Activated CD8-positive, alpha-beta memory T cell treated with anti-CD3 and anti-CD28 coated beads, Interleukin-2, amount 50 U/mL, for 4 hours (primary cell): ENCODE data around the gene SPATA13.

Experiments
- DNase-seq: peaks from one replicate; pipeline ENCODE4 v3.0.0-alpha.2; 2020

SPATA13 gene

DNA sequence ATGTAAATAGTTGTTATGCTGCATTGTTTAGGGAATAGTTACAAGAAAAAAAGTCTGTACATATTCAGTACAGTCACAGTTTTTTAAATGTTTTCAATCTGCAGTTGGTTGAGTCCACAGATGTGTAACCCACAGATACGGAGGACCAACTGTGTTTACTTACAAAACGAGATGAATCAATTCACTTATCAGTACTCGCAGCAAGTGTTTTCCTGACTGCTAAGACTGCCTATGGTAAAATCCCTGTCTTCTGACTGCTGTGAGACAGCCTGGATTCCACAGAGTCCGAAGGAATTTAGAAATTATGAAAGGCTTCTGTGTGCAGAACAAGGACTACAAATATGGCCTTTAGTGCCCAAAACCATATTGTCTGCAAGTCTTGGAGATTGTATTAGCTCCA is 103.1 kb downstream of the SPATA13 start:
- DNase-seq = no peak

DNA sequence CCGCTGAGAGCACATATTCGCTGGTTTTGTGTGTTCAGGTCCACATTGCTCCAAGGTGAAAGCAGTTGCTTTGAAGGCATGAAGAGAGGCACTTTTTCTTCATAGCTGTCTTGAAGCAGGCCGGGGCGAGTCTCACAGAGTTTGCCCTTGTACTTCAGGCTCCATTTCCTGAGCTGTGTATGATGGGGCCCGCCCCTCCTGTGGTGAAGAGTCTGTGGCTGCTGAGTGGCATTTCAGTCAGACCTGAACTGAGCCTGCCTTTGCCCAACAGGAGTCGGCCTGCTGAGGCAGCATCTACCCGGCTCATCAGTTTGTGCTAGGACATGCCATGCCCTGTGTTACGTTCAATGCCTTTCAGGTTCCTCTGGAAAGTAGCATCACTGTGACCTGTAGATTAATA is 104.5 kb downstream of the SPATA13 start:
- DNase-seq = peak; percentile 78

DNA sequence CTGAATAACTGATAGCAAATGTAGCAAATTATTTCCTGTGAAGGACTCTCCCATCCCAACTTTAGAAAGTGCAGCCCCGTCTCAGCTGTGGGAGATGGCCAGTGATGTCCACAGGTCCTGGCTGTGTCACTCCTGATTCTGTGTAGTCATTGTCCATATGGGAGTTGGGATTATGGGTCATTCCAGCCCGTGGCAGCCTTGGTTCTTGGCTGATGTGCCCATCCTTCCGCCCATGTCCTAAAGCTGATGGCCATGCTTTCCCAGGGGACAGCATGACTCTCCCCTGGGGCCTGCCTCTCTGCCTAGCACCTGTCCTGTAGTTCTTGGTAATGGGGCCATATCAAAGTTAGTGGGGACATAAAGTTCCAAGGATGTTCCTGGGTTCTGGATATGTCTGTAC is 104.9 kb downstream of the SPATA13 start:
- no peak for DNase-seq

DNA sequence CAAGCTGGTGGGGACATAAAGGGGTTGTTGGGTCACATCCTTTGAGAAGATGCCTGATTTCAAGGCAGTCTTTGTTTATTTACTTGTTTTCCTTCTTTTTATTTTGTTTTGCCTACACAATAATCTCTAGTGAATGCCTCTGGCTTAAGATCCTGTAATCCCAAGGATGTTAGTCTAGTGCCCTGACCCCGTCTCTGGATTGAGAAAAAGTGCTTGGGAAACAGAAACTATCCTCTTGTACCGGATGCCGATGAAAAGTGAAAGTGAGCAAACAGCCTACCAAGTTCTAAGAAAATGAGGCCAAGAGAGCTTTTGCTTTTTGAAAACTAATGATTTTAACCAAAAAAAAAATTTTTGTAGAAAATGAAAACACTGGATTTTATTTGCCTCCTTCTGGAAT is 106.8 kb downstream of the SPATA13 start:
- no peak for DNase-seq

DNA sequence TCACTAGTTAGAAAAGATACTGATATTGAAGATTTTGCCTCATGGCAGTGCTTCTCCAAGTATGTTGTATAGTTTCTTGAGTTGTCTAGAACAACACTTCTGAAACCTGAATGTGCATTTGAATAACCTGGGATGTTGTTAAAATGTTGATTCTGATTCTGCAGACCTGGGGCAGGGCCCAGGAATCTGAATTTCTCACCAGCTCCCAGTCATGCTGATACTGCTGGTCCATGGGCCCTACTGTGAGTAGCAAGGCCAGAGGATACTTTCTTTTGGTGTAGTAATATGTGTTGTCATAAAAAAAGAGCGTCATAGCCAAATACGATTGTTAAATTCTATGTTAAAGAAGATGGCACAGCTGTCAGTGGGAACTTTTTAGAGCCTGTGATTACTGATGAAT is 107.3 kb downstream of the SPATA13 start:
- DNase-seq = no peak

DNA sequence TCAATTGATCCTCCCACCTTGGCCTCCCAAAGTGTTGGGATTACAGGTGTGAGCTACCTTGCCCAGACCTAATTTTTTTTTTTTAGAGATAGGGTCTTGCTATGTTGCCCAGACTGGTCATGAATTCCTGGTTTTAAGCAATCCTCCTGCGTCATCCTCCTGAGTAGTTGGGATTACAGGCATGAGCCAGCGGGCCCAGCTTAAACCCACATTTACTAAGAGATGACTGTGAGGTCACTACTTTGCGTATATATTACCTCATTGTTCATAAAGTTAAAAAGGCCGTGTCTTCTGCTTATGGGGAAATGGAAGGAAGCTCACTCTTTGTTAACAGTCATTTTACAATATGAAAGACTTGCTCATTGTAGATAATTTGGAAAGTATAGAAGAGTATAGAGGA is 109.3 kb downstream of the SPATA13 start:
- DNase-seq = no peak

DNA sequence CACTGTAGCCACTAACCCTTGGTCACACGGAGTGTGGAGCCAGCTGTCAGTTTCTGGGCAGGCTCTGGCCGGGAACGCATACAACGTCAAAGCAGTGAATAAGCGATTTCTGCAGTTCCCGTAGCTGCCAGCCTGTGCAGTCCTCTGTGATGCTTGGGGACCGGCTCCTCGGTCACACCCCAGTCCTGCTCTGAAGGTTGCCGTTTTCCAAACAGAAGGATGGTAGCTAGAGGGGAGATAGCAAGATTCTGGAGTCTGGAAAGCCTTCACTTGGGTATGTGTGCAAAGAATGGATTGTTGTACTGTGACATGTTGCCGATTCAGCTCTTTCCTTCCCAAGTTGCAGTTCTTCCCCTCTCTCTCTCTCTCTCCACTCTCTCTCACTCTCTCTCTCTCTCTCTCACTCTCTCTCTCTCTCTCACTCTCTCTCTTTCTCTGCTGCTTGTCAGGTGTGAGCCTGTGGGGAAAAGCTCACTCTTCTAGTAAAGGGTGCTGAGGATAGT is 110.2 kb downstream of the SPATA13 start:
- peak; percentile 56 for DNase-seq

DNA sequence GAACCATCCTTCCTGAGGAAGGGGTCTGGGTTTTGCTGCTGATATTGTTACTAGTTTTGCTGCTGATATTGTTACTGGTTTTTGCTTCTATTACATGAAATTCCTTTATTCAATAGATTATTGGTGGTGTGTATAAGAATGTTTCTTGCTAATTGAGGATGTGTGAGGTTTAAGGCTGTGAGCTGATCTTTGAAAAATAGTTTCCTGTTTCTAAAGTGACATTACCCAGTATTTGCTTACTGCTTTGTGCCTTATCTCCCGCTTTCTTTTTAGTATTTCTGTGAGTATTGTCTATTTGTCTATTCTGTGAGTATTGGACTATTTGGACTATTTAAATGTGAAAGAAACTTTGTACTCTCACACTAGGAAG is 110.7 kb downstream of the SPATA13 start:
- no peak for DNase-seq

DNA sequence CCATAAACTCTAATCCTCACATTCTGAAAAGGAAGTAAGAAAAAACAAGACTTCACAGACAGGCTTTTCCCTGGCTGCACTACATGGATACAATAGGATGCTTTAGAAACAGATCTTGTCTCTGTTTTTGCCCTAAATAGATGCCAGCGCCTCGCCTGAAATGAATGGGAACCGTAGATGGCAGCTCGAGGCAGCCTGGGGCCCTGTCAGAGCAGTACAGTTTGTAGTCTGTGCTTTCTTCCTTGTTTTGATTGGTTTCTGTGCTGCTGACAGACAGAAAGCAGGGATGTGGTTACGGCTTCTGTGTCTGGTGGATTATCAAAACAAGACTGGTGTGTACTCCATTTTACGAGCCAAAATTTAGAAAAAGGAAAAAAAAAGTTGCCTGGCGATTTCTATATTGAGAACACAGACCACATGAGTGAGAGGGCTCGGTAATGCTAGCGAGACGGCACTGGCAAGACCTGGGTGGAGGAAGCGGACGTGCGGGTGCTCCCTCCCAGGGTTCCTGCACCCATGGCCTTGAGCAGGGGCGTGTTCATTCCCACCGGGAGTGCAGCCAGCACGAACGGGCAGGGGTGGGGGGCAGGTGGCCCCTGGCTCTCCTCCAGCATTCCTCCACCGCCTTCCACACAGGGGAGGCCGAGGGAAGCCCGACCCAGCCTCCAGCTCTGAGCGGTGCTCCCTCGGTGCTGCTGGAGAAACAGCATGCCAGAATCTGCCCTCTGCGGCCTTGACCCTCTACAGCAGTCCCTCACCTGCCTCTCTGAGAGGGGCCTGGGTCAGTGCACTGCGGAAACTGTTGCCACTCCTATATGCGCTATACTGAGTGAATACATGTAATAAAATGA is 111.3 kb downstream of the SPATA13 start:
- peak; percentile 49 for DNase-seq

DNA sequence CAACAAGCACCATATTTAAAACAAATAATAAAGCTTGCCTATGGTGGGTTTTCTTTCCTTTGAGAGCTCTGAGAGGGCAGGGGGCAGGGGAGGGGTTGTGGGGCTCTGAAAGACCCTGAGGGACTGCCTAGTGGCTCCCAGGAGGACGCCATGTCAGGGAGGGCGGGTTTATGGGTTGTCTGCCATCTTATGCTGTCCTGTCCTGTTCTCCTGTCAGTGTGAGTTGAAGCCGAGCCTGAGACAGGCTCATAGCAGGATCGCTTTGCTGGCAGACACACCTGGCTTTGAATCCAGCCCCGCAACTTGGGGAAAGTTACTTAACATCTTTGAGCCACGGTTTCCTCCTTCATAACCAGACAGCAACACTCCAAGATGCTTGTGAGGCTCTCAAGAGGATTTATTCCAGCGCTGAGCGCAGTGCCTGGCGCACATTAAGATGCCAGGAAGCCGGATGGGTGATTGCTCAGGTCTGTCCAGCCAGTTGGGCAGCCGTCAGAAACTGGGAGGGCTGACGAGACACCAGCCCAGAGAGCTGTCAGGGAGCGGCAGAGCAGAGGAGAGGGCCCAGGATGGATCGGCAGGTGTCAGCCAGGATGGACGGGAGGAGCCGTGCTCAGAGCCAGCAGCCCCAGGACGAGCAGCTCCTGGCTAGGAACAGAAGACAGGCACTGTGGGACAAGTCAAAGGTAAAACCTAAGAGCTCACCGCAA is 112.1 kb downstream of the SPATA13 start:
- DNase-seq = no peak

DNA sequence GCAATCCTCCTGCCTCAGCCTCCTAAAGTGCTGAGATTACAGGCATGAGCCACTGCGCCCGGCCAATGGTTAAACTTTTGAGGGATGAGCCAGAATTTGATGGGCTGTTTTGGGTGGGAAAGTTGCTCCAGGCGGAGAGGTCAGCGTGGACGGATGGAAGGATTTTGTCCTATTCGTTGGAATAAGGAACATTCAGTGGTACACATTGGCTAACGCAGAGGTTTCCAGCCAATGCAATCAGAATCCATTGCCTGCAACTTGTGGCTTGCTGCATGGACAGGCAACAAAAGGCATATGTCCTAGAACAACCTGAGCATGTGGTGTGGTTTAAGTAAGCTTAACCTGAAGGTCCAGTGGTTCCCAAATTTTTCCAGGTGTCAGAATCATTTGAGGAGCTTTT is 113.4 kb downstream of the SPATA13 start:
- no peak for DNase-seq

DNA sequence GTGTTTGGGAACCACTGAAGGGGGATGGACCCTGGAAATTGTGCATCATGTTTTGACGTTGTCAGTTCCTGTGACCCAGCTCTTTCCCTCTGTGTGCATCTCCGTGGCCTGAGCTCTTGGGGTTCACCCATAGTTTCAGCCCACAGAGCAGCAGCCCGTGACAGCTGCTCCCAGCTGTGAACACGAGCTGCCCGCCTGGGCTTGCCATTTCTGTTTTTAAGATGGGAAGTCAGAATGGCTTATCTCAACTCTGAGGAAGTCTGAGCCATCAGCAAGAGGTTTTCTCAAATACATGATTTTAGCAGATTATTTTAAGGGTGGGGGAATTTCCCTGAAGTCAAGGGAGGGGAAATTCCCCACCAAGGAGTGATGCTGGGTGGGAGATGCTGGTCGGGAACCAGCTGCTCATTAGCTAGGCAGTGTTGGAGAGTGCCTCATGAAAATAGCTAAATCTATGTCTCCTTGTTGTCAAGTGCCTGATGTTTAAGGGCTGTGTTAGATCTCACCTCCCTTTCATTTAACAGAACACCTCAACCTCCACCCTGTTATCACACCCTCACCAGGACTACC is 114.0 kb downstream of the SPATA13 start:
- DNase-seq = peak; percentile 70

DNA sequence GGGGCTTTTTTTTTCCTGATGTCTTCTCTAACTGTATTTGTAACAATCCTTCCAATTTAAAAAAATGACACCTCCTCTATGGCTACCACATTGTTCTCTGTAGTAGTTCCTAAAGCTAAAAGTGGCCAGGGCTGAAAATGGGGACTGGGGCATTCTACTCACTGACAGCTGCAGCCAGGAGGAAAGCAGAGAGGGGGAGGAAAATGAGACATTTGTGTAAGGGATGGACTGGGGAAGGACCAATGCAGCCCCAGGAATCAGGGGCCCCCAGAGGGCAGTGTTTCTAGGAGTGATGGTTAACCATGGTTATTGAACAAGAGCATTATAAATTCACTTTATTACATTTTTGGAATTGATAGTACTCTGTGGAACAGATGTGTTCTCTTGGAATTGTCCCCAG is 114.5 kb downstream of the SPATA13 start:
- DNase-seq = no peak

DNA sequence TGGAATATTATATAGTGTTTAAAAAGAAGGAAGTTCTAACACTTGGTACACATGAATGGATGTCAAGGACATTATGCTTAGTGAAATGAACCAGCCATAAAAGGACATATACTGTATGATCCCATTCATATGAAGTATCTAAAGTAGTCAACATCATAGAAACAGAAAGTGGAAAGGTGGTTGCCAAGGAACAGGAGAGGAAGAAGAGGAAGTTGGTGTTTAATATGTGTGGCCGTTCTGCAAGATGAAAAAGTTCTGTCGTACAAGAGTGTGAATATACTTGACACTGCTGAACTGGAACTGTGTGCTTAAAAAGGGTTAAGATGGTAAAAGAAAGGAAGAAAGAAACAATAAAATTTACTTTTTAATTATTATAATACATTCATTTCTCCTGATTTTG is 115.8 kb downstream of the SPATA13 start:
- no peak for DNase-seq

DNA sequence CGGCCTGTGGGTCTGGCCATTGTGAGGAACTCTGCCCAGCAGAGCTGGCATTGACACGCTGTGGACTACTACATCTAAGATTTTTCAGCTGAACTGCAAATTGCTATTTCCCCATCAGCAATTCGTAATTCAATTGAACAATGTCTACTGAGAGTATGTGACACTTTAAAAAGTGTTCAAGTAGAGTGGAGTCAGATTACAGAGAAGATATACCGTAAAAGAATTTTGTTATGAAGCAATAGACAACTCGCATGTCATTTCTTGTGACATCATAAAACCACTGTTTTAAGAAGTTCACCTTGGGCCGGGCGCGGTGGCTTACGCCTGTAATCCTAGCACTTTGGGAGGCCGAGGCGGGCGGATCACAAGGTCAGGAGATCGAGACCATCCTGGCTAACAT is 116.3 kb downstream of the SPATA13 start:
- no peak for DNase-seq

DNA sequence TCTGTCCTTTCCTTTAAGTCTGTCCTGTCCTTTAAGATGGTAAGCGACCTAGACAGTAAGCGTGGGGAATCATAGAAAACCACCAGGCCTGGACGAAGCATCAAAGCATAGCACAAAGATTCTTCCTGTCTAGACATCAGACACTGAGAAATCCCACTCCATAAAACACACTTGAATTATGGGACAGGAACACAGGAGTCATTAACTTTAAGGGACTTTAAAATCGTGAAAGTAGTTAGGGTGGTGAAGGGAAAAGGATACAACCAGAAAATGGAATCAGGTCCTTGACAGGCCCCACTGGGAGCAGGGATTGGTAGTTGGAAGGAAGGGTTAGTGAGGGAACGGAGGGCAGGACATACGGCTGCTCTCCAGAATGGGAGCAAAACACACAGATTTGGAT is 117.2 kb downstream of the SPATA13 start:
- DNase-seq = no peak

DNA sequence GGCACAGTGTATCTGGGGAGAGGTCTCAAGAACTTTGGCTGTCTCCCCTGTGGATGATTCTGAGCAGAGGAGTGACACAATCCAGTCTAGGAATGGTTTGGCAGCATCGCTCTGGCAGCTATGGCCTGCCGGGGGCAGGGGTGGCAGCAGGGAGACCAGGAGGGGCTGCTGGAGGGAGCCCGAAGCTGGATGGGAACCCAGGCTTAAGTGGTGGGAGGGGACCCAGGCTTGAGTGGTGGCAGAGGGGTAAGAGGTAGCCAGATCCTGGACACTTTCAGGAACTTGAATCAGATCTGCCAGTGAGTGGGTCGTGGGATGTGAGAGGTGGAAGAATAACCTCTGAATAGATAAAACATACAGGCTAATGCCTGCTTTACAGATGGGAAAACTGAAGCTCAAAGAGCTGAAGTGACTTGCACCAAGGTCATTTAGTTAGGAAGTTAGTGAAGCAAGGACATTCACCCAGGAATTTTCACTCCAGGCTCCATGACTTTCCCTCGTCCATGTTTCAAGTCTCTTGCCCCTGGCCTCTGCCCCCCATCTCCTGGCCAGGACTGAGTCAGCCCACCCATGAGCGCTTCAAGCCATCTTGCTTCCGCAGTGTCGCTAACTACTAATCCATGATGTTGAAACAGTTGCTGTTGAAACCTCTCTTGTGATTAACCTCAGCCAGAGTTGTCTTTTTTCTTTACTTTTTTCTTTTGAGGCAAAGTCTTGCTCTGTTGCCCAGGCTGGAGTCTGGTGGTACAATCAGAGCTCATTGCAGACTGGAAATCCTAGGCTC is 119.0 kb downstream of the SPATA13 start:
- no peak for DNase-seq

DNA sequence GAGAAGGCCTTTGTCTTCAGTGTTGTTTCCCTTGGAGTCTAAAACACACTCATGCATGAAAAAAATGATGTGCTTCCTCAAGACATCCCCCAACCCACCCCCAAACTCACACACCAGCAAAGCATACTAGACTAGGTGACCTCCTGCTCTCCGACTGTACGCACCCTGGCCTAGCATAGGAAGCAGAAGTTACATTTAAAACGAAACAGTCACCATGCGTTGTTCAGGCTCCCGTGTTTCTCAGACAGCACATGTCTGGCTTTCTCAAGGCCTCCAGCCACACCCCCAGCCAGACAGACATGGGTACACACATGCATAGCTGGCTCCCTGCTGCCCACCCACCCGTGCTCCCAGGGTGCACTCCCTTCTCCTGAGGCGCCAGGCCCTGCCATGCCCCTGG is 120.2 kb downstream of the SPATA13 start:
- DNase-seq = no peak

DNA sequence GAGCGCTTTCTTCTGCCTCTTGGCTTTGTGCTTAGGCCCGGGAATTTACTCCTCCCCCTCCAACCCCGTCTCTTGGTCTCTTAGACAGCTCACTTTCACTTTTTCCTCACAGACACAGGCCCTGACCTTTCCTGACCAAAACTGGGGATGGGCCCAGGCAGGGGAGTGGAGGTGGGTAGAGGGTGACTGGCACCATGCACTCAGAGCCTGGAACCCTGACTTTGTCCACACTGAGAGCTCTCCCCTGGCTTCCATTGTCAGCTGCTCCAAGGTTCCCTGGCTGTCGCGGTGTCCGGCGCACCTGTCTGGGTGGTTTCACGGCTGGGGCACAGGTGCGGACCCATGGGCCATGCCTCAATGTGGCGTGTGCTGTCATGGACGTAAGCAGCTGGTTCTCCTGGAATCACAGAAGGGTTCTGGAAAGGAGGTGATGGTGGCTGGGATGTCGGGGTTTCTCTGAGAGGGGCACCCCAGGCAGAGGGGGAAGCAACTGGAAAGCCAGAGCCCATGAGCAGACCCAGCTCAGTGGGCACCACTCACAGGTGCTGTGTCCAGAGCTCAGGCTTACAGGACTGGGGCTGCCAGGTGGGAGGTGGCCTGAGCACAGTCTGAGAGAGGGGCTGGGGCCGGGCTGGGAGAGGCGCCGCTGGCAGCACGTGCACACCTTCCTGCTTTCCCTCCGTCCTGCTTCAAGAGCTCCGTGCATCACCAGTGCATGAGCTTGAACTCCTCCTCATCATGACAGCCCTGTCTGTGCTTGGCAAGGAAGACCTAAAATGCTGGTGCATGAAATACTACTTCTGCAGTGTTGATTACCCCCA is 120.9 kb downstream of the SPATA13 start:
- no peak for DNase-seq

DNA sequence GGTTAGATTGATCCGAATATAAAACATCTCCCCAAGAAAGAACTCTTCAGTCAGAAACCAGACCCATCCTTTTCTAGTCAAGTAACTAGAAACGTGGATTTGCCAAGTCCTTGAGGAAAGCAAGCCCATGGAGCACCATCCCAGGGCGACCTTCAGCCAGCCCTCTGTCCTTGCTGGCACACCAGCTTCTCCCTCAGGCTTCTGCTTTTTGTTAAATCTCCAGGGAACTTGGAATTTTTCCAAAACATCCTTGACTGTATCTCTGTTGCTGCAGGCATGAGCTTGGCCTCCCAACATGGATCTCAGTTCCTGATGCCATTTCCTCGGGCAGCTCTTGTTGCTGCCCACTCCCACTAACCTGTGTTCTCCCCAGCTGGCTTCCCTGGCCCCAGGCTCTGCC is 121.7 kb downstream of the SPATA13 start:
- DNase-seq = no peak

DNA sequence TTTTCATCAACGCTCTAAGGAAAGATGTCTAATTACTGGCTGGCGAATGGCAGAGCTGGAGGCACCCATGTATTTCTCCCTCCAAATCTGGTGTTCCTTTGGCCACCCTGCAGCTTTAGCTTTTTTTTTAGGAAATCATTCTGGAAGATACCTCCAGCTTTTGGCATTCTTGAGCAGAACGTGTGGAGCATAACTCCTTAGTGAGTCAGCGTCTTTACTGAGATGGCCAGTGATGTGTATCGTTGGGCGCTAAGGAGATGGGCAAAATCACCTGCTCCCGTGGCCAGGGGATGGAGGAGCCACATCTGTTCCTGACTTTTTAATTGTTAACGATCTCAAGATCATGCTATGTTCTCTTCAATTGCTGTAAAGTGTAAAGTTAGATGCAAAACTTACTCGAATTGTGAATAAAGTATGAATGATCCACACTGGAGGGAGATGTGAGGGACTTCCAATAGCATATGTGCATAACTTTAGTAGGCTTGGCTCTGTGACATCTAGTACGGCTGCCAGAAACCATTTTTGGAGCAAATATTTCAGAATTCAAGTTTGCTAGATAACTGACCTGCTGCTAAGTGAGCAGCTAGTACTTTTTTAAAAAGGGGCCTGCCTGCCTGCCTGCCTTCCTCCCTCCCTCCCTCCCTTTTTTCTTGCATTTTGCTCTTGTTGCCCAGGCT is 124.5 kb downstream of the SPATA13 start:
- no peak for DNase-seq

DNA sequence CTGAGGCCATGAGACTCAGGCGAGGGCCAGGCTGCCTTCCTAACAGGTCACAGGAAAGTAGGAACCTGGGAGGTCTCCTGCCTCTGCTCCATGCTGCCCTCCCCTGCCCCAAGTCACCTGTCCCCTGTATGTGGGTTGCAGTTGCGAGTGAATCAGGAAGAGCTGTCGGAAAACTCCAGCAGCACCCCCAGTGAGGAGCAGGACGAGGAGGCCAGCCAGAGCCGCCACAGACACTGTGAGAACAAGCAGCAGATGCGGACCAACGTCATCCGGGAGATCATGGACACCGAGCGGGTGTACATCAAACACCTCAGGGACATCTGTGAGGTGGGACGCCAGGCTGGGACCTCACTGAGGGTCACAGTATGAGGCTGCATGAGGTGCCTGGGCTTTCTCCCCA is 126.1 kb downstream of the SPATA13 start:
- DNase-seq = no peak
